H1 (cell line): ENCODE results near the gene CASK. TPM values are rescaled to one million over a fixed set of nuclear protein-coding genes. Genes with fewer than 3 reads are reported as not detected.

Experiments
- polyA plus RNA-seq, 7 experiments: library from polyadenylated mRNA; depleted of rRNA in 3 of 7; stranded (reverse) in 5 of 7; unstranded in 2 of 7; fragments of >200 nt in 5 of 7; fragments of 200-250 nt in 2 of 7; gene quantifications; 1 replicate in 5 of 7; 2 replicates in 1 of 7; 4 replicates in 1 of 7; pipeline versions ENCODE4 v1.2.1 to v1.2.3, GENCODE V29; 2011 to 2013; ENCODE audit warnings: missing spikeins in 2 of 7, mixed read lengths in 2 of 7
- small RNA-seq: library from polyadenylated mRNA; stranded (forward); fragments of <200 nt; extraction: miRNeasy Mini kit (QIAGEN cat#:217004); gene quantifications from one replicate; pipeline ENCODE3, GENCODE V24; 2013; ENCODE audit not compliant: insufficient read depth
- total RNA-seq: library from RNA; stranded (reverse); fragmentation: NEBNext Ultra II Directional; extraction: Animal tissue kit (Norgen Biotek cat#: 25700); gene quantifications from 2 replicates; pipeline ENCODE4 v1.2.1, GENCODE V29; 2021

The CASK gene
- total and polyA plus RNA-seq, 2 of the 8 experiments (the other 6 are each of a cell fraction or from before 2014, with no cell fraction given): 21.6 to 55.1 TPM

Small RNAs within 50 kb of the gene (small RNA-seq; reads per million reads assigned to genes)
- gene AL353691.2: not detected
- gene RN7SL144P: not detected
- not detected for gene RNU6-1321P
- gene RNU6-202P: not detected

Other genes with a start within 250 kb of the CASK start
- gene GPR34, start 234.6 kb downstream of the CASK start, total RNA-seq: not detected in 2 replicates
- not detected in 2 replicates for gene GPR34, start 234.6 kb downstream of the CASK start, polyA plus RNA-seq (2011; rRNA removed)
- gene GPR82, start 199.4 kb downstream of the CASK start, total RNA-seq: not detected in 2 replicates
- not detected in 2 replicates for gene GPR82, start 199.4 kb downstream of the CASK start, polyA plus RNA-seq (2011; rRNA removed)